Neural cell (in vitro differentiated cells): Measurements from ENCODE around the gene RPS16. TPM values are rescaled to one million over a fixed set of nuclear protein-coding genes. Genes with fewer than 3 reads are reported as not detected.
"Not testable (repeated sequence)": the region's sequence is repeated elsewhere in the genome, so short reads cannot be mapped to it uniquely, and the experiment has no call there.

ENCODE experiments used
- H2AFZ ChIP-seq: fragments of 200-600, 300-800 bp; sonication (generic), shearing (Covaris generic); 2 replicates; pipeline ENCODE4 v1.6.0; 2014; ENCODE audit warnings: low read depth, mild to moderate bottlenecking, antibody characterized with exemption, low read length, moderate library complexity
- H3F3A ChIP-seq: fragments of 200-600 bp; shearing (Covaris generic); 2 replicates; pipeline ENCODE4 v1.6.1; 2016; ENCODE audit warnings: mild to moderate bottlenecking, moderate library complexity, mixed read lengths, antibody characterized with exemption, low read length; ENCODE audit not compliant: insufficient read depth, poor library complexity, severe bottlenecking
- H3K27ac ChIP-seq: fragments of 200-600, 300-800 bp; sonication (generic), shearing (Covaris generic); 2 replicates; pipeline ENCODE4 v1.5.1; 2014; ENCODE audit warnings: mild to moderate bottlenecking, low read length, moderate library complexity
- H3K27me3 ChIP-seq: fragments of 300-800, 200-600 bp; sonication (generic), shearing (Covaris generic); 2 replicates; pipeline ENCODE4 v1.6.0; 2014; ENCODE audit warnings: mild to moderate bottlenecking, low read depth, low read length, moderate library complexity; ENCODE audit not compliant: insufficient read depth
- H3K36me3 ChIP-seq: fragments of 300-800, 200-600 bp; sonication (generic), shearing (Covaris generic); 2 replicates; pipeline ENCODE4 v1.5.1; 2014; ENCODE audit warnings: mild to moderate bottlenecking, antibody characterized with exemption, low read length, moderate library complexity; ENCODE audit not compliant: insufficient read depth
- H3K4me2 ChIP-seq: fragments of 300-800, 200-600 bp; sonication (generic), shearing (Covaris generic); 2 replicates; pipeline ENCODE4 v1.6.0; 2014; ENCODE audit warnings: mild to moderate bottlenecking, low read length
- H3K4me3 ChIP-seq: fragments of 300-800, 200-600 bp; sonication (generic), shearing (Covaris generic); 2 replicates; pipeline ENCODE4 v1.5.1; 2014; ENCODE audit warnings: mild to moderate bottlenecking, low read length, moderate library complexity
- H3K79me2 ChIP-seq: fragments of 200-600 bp; shearing (Covaris generic); replicated peaks from 2 replicates; pipeline ENCODE4 v1.6.0; 2014; ENCODE audit warnings: mild to moderate bottlenecking, low read length, moderate library complexity; ENCODE audit not compliant: insufficient read depth
- H3K9ac ChIP-seq: fragments of 300-800, 200-600 bp; sonication (generic), shearing (Covaris generic); 2 replicates; pipeline ENCODE4 v1.6.1; 2016; ENCODE audit warnings: mild to moderate bottlenecking, low read length, mixed read lengths
- H3K9me2 ChIP-seq: fragments of 200-600 bp; shearing (Covaris generic); 2 replicates; pipeline ENCODE4 v1.6.1; 2016; ENCODE audit warnings: mild to moderate bottlenecking, low read length, mixed read lengths; ENCODE audit not compliant: insufficient read depth
- H3K9me3 ChIP-seq: fragments of 200-600, 300-800 bp; sonication (generic), shearing (Covaris generic); 2 replicates; pipeline ENCODE4 v1.6.1; 2016; ENCODE audit warnings: mild to moderate bottlenecking, mixed run types, low read length, moderate library complexity, mixed read lengths
- H4K20me1 ChIP-seq: fragments of 200-600 bp; shearing (Covaris generic); 2 replicates; pipeline ENCODE4 v1.6.1; 2016; ENCODE audit warnings: mild to moderate bottlenecking, mixed run types; ENCODE audit not compliant: insufficient read depth
- CTCF ChIP-seq: fragments of 450-650 bp; IDR thresholded peaks from 2 replicates; pipeline ENCODE4 v1.5.1; 2014; ENCODE audit warnings: antibody characterized with exemption, mild to moderate bottlenecking, moderate library complexity; ENCODE audit not compliant: poor library complexity, severe bottlenecking
- EP300 ChIP-seq: fragments of 450-650 bp; conservative IDR thresholded peaks from 2 replicates; pipeline ENCODE4 v1.6.1; 2014; ENCODE audit warnings: antibody characterized with exemption, mild to moderate bottlenecking, moderate library complexity; ENCODE audit not compliant: poor library complexity, severe bottlenecking
- EZH2 ChIP-seq: fragments of 200-600, 300-800 bp; shearing (Covaris generic), sonication (generic); IDR thresholded peaks from 2 replicates; pipeline ENCODE4 v1.6.1; 2014; ENCODE audit warnings: antibody characterized with exemption, low read length, borderline replicate concordance, mild to moderate bottlenecking; ENCODE audit not compliant: insufficient read depth, poor library complexity, severe bottlenecking
- MXI1 ChIP-seq: fragments of 450-650 bp; conservative IDR thresholded peaks from 2 replicates; pipeline ENCODE4 v1.6.1; 2014; ENCODE audit warnings: antibody characterized with exemption, mild to moderate bottlenecking; ENCODE audit not compliant: poor library complexity, severe bottlenecking
- POLR2AphosphoS5 ChIP-seq: IDR thresholded peaks from 2 replicates; pipeline ENCODE4 v1.6.1; 2012
- RAD21 ChIP-seq: fragments of 450-650 bp; conservative IDR thresholded peaks from 2 replicates; pipeline ENCODE4 v1.6.1; 2014; ENCODE audit warnings: antibody characterized with exemption, mild to moderate bottlenecking, moderate library complexity
- REST ChIP-seq: IDR thresholded peaks from 2 replicates; pipeline ENCODE4 v1.6.1; 2012; ENCODE audit warnings: borderline replicate concordance
- SMC3 ChIP-seq: fragments of 450-650 bp; conservative IDR thresholded peaks from 2 replicates; pipeline ENCODE4 v1.6.1; 2014; ENCODE audit warnings: antibody characterized with exemption, mild to moderate bottlenecking, moderate library complexity; ENCODE audit not compliant: poor library complexity
- TAF1 ChIP-seq: IDR thresholded peaks from 2 replicates; pipeline ENCODE4 v1.6.1; 2012; ENCODE audit warnings: low read depth
- polyA plus RNA-seq: library from polyadenylated mRNA; depleted of rRNA; stranded (reverse); fragments of >200 nt; gene quantifications from 2 replicates; pipeline ENCODE4 v1.2.3, GENCODE V29; 2014

Gene RPS16
- polyA plus RNA-seq, 1 donor from 2014 or later, result 22.6 TPM

GRCh38 chr19:39479319-39479801 lies 43.6 kb upstream of the RPS16 start:
- H3F3A ChIP-seq, H3K27ac ChIP-seq, H3K9me2 ChIP-seq, H3K27me3 ChIP-seq, H4K20me1 ChIP-seq, H3K4me3 ChIP-seq, H3K4me2 ChIP-seq, H2AFZ ChIP-seq, H3K9ac ChIP-seq, H3K36me3 ChIP-seq, H3K9me3 ChIP-seq: not testable (repeated sequence)
- peaks cover 14% of the 10 kb centered on the region for H3K79me2 ChIP-seq

- Histone ChIP-seq H3F3A (no peaks in the 10 kb centered on the region), H2AFZ (no peak overlapping the region), H3K9me3 (no peaks in the 10 kb centered on the region), H3K4me2 (no peak overlapping the region), H3K36me3 (peaks cover 7% of the 10 kb centered on the region), H3K79me2 (no peaks in the 10 kb centered on the region), H4K20me1 (no peaks in the 10 kb centered on the region), H3K4me3 (no peak overlapping the region), H3K27ac (no peak overlapping the region), H3K27me3 (no peaks in the 10 kb centered on the region), H3K9me2 (no peaks in the 10 kb centered on the region), H3K9ac (no peak overlapping the region)
- TF ChIP-seq SMC3, result no peak
Observed at GRCh38 chr19:39475748-39476147, 40.0 kb upstream of the RPS16 start.

- Histone ChIP-seq H2AFZ (no peak overlapping the region), H3K9ac (no peak overlapping the region), H3K79me2 (no peaks in the 10 kb centered on the region), H3K4me2 (no peak overlapping the region), H4K20me1 (no peaks in the 10 kb centered on the region), H3K4me3 (no peak overlapping the region), H3K27me3 (no peaks in the 10 kb centered on the region), H3K9me3 (no peaks in the 10 kb centered on the region), H3K9me2 (no peaks in the 10 kb centered on the region), H3K36me3 (peaks cover 7% of the 10 kb centered on the region), H3F3A (no peaks in the 10 kb centered on the region), H3K27ac (no peak overlapping the region)
- TF ChIP-seq SMC3, result peak; percentile 88
- peak; percentile 74 for TF ChIP-seq CTCF
- TF ChIP-seq MXI1, result no peak
- TF ChIP-seq REST, result no peak
- TF ChIP-seq TAF1, result no peak
- TF ChIP-seq POLR2AphosphoS5, result no peak
- no peak for TF ChIP-seq EZH2
- TF ChIP-seq RAD21, result peak; percentile 68
- TF ChIP-seq EP300, result no peak
Observed at GRCh38 chr19:39474139-39474620, 38.4 kb upstream of the RPS16 start.
